Cardiac muscle cell (in vitro differentiated cells and primary cell): Measurements from ENCODE around the gene POU2AF2. TPM values are rescaled to one million over a fixed set of nuclear protein-coding genes. Genes with fewer than 3 reads are reported as not detected.

Source experiments
- DNase-seq, 2 donors: peaks; one replicate each; pipeline versions ENCODE4 v3.0.0 to v3.0.0-alpha.2; 2010 to 2017; ENCODE audit warnings: low read depth in 1 of 2, low spot score in 1 of 2
- H3K27ac ChIP-seq: fragments of 200-600 bp; sonication (generic); 2 replicates; pipeline ENCODE4 v1.5.1; 2016
- H3K27me3 ChIP-seq: fragments of 200-600 bp; sonication (generic); 2 replicates; pipeline ENCODE4 v1.6.0; 2016; ENCODE audit warnings: control low read depth
- H3K36me3 ChIP-seq: fragments of 200-600 bp; sonication (generic); 2 replicates; pipeline ENCODE4 v1.5.1; 2016; ENCODE audit warnings: control low read depth
- H3K4me1 ChIP-seq: fragments of 200-600 bp; sonication (generic); 2 replicates; pipeline ENCODE4 v1.8.1; 2017; ENCODE audit warnings: low read depth, mild to moderate bottlenecking, mixed run types
- H3K4me3 ChIP-seq: fragments of 200-600 bp; sonication (generic); 2 replicates; pipeline ENCODE4 v1.5.1; 2016; ENCODE audit warnings: mild to moderate bottlenecking
- H3K9me3 ChIP-seq: fragments of 200-600 bp; sonication (generic); 2 replicates; pipeline ENCODE4 v1.5.1; 2017; ENCODE audit warnings: low read depth, mild to moderate bottlenecking, control low read depth
- polyA plus RNA-seq: library from polyadenylated mRNA; unstranded; fragments of >200 nt; fragmentation: Nextera tagmentation; extraction: Ambion mirVana; gene quantifications from 2 replicates; pipeline ENCODE4 v1.2.1, GENCODE V29; 2016
- total RNA-seq: library from RNA; depleted of rRNA; stranded (reverse); fragments of >200 nt; gene quantifications from 2 replicates; pipeline ENCODE4 v1.2.3, GENCODE V29; 2016
- TF ChIP-seq, protein P1 (sequence below): IDR thresholded peaks from 2 replicates; pipeline ENCODE4 v1.5.1; 2012; ENCODE audit warnings: low read depth, mild to moderate bottlenecking, low read length

The POU2AF2 gene
- total and polyA plus RNA-seq, 2 experiments from 2014 or later: not detected

DNA sequence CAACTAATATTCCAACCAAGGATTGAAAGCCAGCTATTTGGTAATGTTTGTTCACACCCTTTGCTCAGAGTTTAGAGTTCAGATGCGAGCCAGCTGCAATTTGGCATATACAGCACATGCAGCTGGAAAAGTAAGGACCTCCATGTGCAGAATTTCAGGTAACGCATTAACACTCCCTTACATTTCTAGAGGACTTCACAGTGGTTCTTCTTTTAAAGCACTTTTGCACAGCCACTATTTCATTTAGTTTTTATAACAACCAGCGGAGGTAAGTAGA is 56.3 kb downstream of the POU2AF2 start:
- Histone ChIP-seq H3K9me3 (no peaks in the 10 kb centered on the region), H3K36me3 (no peaks in the 10 kb centered on the region), H3K27me3 (peaks cover 55% of the 10 kb centered on the region), H3K4me1 (no peaks in the 10 kb centered on the region), H3K27ac (no peak overlapping the region), H3K4me3 (no peak overlapping the region)
- TF ChIP-seq, protein P1, sequence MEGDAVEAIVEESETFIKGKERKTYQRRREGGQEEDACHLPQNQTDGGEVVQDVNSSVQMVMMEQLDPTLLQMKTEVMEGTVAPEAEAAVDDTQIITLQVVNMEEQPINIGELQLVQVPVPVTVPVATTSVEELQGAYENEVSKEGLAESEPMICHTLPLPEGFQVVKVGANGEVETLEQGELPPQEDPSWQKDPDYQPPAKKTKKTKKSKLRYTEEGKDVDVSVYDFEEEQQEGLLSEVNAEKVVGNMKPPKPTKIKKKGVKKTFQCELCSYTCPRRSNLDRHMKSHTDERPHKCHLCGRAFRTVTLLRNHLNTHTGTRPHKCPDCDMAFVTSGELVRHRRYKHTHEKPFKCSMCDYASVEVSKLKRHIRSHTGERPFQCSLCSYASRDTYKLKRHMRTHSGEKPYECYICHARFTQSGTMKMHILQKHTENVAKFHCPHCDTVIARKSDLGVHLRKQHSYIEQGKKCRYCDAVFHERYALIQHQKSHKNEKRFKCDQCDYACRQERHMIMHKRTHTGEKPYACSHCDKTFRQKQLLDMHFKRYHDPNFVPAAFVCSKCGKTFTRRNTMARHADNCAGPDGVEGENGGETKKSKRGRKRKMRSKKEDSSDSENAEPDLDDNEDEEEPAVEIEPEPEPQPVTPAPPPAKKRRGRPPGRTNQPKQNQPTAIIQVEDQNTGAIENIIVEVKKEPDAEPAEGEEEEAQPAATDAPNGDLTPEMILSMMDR: no peak
- DNase-seq: no peak

DNA sequence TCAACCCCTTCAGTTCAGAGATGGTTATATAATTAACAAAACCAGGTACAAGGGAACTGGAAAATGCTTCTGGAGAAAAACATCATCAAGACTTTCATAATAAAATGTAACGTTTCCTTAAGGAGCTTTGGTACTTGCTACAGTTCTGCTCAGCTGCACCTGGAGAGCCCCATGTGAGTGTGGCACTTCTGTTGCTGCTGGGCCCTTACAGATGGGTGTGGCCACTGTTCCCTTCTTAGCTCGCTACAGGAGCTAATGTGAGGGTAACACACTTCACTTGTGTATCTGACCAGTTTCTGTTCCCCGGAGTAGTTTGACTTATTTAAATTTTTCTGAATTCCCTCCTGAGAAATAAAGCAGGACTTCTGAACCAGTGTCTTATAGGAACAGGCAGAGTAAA is 56.8 kb downstream of the POU2AF2 start:
- Histone ChIP-seq H3K27ac (no peak overlapping the region), H3K4me3 (no peak overlapping the region), H3K36me3 (no peaks in the 10 kb centered on the region), H3K27me3 (peaks cover 51% of the 10 kb centered on the region), H3K9me3 (no peaks in the 10 kb centered on the region), H3K4me1 (no peaks in the 10 kb centered on the region)
- DNase-seq: no peak
- TF ChIP-seq, protein P1: no peak

DNA sequence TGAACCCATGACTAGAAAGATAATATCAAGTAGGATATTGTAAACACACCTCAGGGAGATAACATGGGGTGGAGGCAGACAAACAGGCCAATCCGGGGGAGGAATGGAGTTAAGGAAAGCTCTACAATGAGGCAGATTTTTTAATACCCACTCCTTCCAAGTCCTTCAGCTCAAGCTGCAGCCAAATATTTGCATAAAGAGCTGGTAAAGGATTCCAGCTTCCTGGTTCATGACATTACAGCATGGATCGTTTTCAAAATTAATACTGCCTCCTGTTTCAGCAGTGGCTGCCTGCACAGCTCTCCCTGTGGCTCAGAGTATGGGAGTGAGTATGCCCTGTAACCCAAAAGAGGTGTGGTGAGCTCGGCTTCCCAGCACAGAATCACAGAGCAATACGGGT is 57.9 kb downstream of the POU2AF2 start:
- Histone ChIP-seq H3K9me3 (no peaks in the 10 kb centered on the region), H3K4me3 (no peak overlapping the region), H3K4me1 (no peaks in the 10 kb centered on the region), H3K27ac (no peak overlapping the region), H3K27me3 (peaks cover 39% of the 10 kb centered on the region), H3K36me3 (no peaks in the 10 kb centered on the region)
- peak in 1 of 2 donors; percentile 9 for DNase-seq
- TF ChIP-seq, protein P1: no peak

DNA sequence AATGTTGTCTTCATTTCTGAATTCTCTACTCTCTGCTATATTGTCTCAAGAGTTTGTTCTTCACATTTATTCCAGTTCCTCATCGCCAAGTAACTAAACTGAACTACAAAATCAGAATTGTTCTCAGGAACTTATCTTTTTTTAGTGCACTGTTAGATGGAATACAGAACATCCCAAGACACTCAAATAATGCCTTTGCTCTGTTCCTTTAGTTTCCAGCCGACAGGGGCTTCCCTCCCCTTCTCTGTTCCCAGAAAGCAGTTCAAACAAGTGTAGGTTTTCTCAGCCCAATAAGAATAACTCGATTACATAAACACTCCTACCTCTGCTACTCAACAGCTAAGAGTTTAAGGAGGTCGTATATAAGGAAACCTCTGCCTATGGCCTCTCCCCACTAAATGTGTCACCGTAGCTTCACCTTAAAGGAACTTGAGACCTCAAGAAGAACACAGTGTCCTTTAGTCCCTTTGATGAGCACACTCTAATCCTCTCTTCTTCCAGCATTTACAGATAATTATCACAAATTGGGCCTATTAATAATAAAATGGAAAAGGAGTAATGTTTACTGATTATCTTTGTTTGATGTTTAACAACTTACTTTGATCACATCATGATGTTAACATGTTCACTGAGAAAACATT is 59.8 kb downstream of the POU2AF2 start:
- no peaks in the 10 kb centered on the region for H3K36me3 ChIP-seq
- no peaks in the 10 kb centered on the region for H3K4me1 ChIP-seq
- H3K27ac ChIP-seq: no peak overlapping the region
- no peak overlapping the region for H3K4me3 ChIP-seq
- DNase-seq: no peak
- peaks cover 25% of the 10 kb centered on the region for H3K27me3 ChIP-seq
- no peaks in the 10 kb centered on the region for H3K9me3 ChIP-seq
- TF ChIP-seq, protein P1: no peak

DNA sequence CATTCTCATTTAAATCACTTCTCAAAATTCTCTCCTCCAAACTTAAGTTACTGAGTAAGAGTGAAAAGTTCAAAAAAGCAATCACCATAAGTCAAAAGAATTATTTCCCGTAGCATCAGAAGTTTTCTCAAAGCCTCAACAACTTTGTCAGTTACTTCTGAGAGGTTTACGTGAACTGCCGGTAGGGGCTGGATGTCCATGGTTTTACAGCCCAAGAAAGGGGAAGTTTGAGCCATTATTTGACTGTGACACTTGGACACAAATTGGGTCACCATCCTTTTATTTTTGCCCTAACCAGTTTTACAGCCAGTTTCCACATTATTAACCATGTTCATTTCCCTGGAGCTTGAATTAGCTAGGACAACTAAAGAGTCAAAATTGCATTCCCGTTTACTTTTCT is 60.4 kb downstream of the POU2AF2 start:
- no peak overlapping the region for H3K4me3 ChIP-seq
- no peak for DNase-seq
- TF ChIP-seq, protein P1: no peak
- peaks cover 19% of the 10 kb centered on the region for H3K27me3 ChIP-seq
- no peaks in the 10 kb centered on the region for H3K9me3 ChIP-seq
- no peaks in the 10 kb centered on the region for H3K4me1 ChIP-seq
- no peaks in the 10 kb centered on the region for H3K36me3 ChIP-seq
- no peak overlapping the region for H3K27ac ChIP-seq

DNA sequence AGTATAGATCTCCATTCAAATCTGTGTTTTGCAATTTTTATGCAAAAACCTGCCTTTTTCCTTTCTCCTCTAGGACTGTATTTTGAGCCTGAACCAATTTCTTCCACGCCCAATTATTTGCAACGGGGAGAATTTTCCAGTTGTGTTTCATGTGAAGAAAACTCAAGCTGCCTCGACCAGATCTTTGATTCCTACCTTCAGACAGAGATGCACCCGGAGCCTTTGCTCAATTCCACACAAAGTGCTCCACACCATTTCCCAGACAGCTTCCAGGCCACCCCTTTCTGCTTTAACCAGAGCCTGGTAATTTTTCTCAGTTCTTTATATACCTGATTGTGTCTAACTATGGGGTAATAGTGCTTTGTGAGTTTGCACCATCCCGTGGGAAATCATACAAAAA is 60.8 kb downstream of the POU2AF2 start:
- Histone ChIP-seq H3K27me3 (peaks cover 15% of the 10 kb centered on the region), H3K9me3 (no peaks in the 10 kb centered on the region), H3K36me3 (no peaks in the 10 kb centered on the region), H3K27ac (no peak overlapping the region), H3K4me3 (no peak overlapping the region), H3K4me1 (no peaks in the 10 kb centered on the region)
- DNase-seq: no peak
- TF ChIP-seq, protein P1: no peak
